HCT116 (cell line): ENCODE measurements around the gene NDC1. TPM values are rescaled to one million over a fixed set of nuclear protein-coding genes. Genes with fewer than 3 reads are reported as not detected.

Source experiments
- ATAC-seq: fragments of 200-7000 bp; cut with Tn5 transposase; 2 replicates; pipeline ENCODE4 v1.9.1; 2020; ENCODE audit warnings: mild to moderate bottlenecking, moderate library complexity
- BruUV-seq: library from RNA; stranded (reverse); fragments of 400-500 nt; replicated peaks from 2 replicates; lab custom pipeline; 2021; lab: Mats Ljungman, UMichigan
- CTCF ChIA-PET: fragments of 300-600 bp; sonication (Branson Sonifier 250); formaldehyde crosslinking; loops from one replicate; lab custom pipeline; 2021; ENCODE audit warnings: antibody characterized with exemption; lab: Charles Lee
- POLR2A ChIA-PET: fragments of 300-600, 350-600 bp; sonication (Branson Sonifier 250); formaldehyde crosslinking; loops from one replicate; lab custom pipeline; 2021; ENCODE audit warnings: antibody characterized with exemption; lab: Charles Lee
- RAD21 ChIA-PET, 2 experiments: fragments of 300-600 bp; sonication (Branson Sonifier 250); formaldehyde crosslinking; loops; one replicate each; lab custom pipeline; 2023; ENCODE audit warnings: low total read pairs in 2 of 2; ENCODE audit not compliant: uncharacterized antibody in 2 of 2, unreplicated experiment in 2 of 2, low non-redundant PET in 1 of 2; lab: Charles Lee
- DNase-seq: peaks from one replicate; pipeline ENCODE4 v3.0.0-alpha.2; 2010; ENCODE audit warnings: low read depth, low spot score
- H2AFZ ChIP-seq: fragments of 200-600 bp; shearing (Covaris generic), sonication (generic); 2 replicates; pipeline ENCODE4 v1.6.1; 2017; ENCODE audit warnings: low read depth, mixed run types, mixed read lengths, antibody characterized with exemption, low read length; ENCODE audit not compliant: poor library complexity, severe bottlenecking
- H3K27ac ChIP-seq: 2 replicates; pipeline ENCODE4 v1.5.1; 2012; ENCODE audit warnings: low read depth, low read length
- H3K27me3 ChIP-seq: fragments of 200-600 bp; sonication (generic); 2 replicates; pipeline ENCODE4 v1.6.1; 2016; ENCODE audit warnings: mixed run types, low read length, mixed read lengths; ENCODE audit not compliant: insufficient read depth
- H3K36me3 ChIP-seq, 2 experiments: fragments of 200-500 bp in 1 of 2; fragments of 200-600 bp in 1 of 2; sonication (Bioruptor generic) in 1 of 2; sonication (generic) in 1 of 2; 2 replicates each; pipeline versions ENCODE4 v1.5.1 to v1.6.1; 2014 to 2016; ENCODE audit warnings: low read length in 2 of 2, inconsistent platforms in 1 of 2, mixed read lengths in 1 of 2, mixed run types in 1 of 2; ENCODE audit not compliant: insufficient read depth in 2 of 2, control insufficient read depth in 1 of 2
- H3K4me1 ChIP-seq, 2 experiments: fragments of 200-600 bp in 1 of 2; sonication (generic) in 1 of 2; 2 replicates each; pipeline versions ENCODE4 v1.5.1 to v1.6.1; 2012 to 2017; ENCODE audit warnings: low read length in 2 of 2, inconsistent platforms in 1 of 2, mild to moderate bottlenecking in 1 of 2, mixed read lengths in 1 of 2, mixed run types in 1 of 2, moderate library complexity in 1 of 2; ENCODE audit not compliant: insufficient read depth in 2 of 2, control insufficient read depth in 1 of 2
- H3K4me2 ChIP-seq: fragments of 200-600 bp; sonication (generic); 2 replicates; pipeline ENCODE4 v1.6.1; 2017; ENCODE audit warnings: mixed run types, low read length, mixed read lengths
- H3K4me3 ChIP-seq, 2 experiments: fragments of 200-600 bp in 1 of 2; sonication (generic) in 1 of 2; replicated peaks in 1 of 2; 2 replicates each; pipeline ENCODE4 v1.5.1; 2011 to 2016; ENCODE audit warnings: low read length in 2 of 2, control low read depth in 1 of 2, low read depth in 1 of 2, mild to moderate bottlenecking in 1 of 2, mixed read lengths in 1 of 2, mixed run types in 1 of 2
- H3K79me2 ChIP-seq: fragments of 200-600 bp; sonication (generic); 2 replicates; pipeline ENCODE4 v1.6.1; 2017; ENCODE audit warnings: mild to moderate bottlenecking, mixed run types, low read length, moderate library complexity, mixed read lengths; ENCODE audit not compliant: insufficient read depth
- H3K9ac ChIP-seq: fragments of 200-600 bp; sonication (generic); 2 replicates; pipeline ENCODE4 v1.6.1; 2016; ENCODE audit warnings: low read length, mixed read lengths
- H3K9me2 ChIP-seq: fragments of 200-600 bp; sonication (generic), shearing (Covaris generic); 2 replicates; pipeline ENCODE4 v1.6.1; 2017; ENCODE audit warnings: mixed run types, mild to moderate bottlenecking, moderate library complexity; ENCODE audit not compliant: insufficient read depth
- H3K9me3 ChIP-seq, 2 experiments: fragments of 200-500 bp in 1 of 2; fragments of 200-600 bp in 1 of 2; sonication (Bioruptor generic) in 1 of 2; sonication (generic) in 1 of 2; 2 replicates each; pipeline ENCODE4 v1.6.1; 2014 to 2017; ENCODE audit warnings: low read length in 2 of 2, mixed read lengths in 2 of 2, inconsistent platforms in 1 of 2, low read depth in 1 of 2, mild to moderate bottlenecking in 1 of 2, mixed run types in 1 of 2, moderate library complexity in 1 of 2; ENCODE audit not compliant: control insufficient read depth in 1 of 2, insufficient read depth in 1 of 2
- H4K20me1 ChIP-seq: fragments of 200-600 bp; sonication (generic), shearing (Covaris generic); 2 replicates; pipeline ENCODE4 v1.6.1; 2017; ENCODE audit warnings: mixed run types, mild to moderate bottlenecking, moderate library complexity; ENCODE audit not compliant: insufficient read depth
- ATF3 ChIP-seq: IDR thresholded peaks from 2 replicates; pipeline ENCODE4 v1.6.1; 2012
- CBX3 ChIP-seq: IDR thresholded peaks from 2 replicates; pipeline ENCODE4 v1.6.1; 2012; ENCODE audit warnings: low read depth
- CTCF ChIP-seq, 3 experiments: fragments of 200-600 bp in 1 of 3; sonication (generic) in 1 of 3; IDR thresholded peaks in 2 of 3; conservative IDR thresholded peaks in 1 of 3; 2 replicates each; pipeline ENCODE4 v1.5.1; 2012 to 2017; ENCODE audit warnings: low read depth in 2 of 3, low read length in 2 of 3, antibody characterized with exemption in 1 of 3, borderline replicate concordance in 1 of 3, control low read depth in 1 of 3, mild to moderate bottlenecking in 1 of 3, mixed read lengths in 1 of 3, mixed run types in 1 of 3, moderate library complexity in 1 of 3; ENCODE audit not compliant: insufficient read depth in 1 of 3
- EGR1 ChIP-seq: IDR thresholded peaks from 2 replicates; pipeline ENCODE4 v1.6.1; 2012; ENCODE audit warnings: low read depth
- ELF1 ChIP-seq: IDR thresholded peaks from 2 replicates; pipeline ENCODE4 v1.6.1; 2012; ENCODE audit warnings: low read depth, borderline replicate concordance
- EZH2 ChIP-seq: fragments of 200-600 bp; sonication (generic); IDR thresholded peaks from 2 replicates; pipeline ENCODE4 v1.6.1; 2017; ENCODE audit warnings: antibody characterized with exemption, mixed run types
- FOSL1 ChIP-seq: IDR thresholded peaks from 2 replicates; pipeline ENCODE4 v1.6.1; 2012; ENCODE audit warnings: low read depth
- JUND ChIP-seq: IDR thresholded peaks from 2 replicates; pipeline ENCODE4 v1.6.1; 2012
- MAX ChIP-seq: IDR thresholded peaks from 2 replicates; pipeline ENCODE4 v1.6.1; 2012
- POLR2A ChIP-seq: IDR thresholded peaks from 2 replicates; pipeline ENCODE4 v1.7.0; 2011; ENCODE audit warnings: borderline replicate concordance; ENCODE audit not compliant: insufficient read depth, insufficient read length; ENCODE audit errors: extremely low read depth
- POLR2AphosphoS5 ChIP-seq: IDR thresholded peaks from 2 replicates; pipeline ENCODE4 v1.6.1; 2011; ENCODE audit warnings: mild to moderate bottlenecking, low read depth, low read length, moderate library complexity
- SP1 ChIP-seq: IDR thresholded peaks from 2 replicates; pipeline ENCODE4 v1.6.1; 2012; ENCODE audit warnings: low read depth
- TCF7L2 ChIP-seq: IDR thresholded peaks from 2 replicates; pipeline ENCODE4 v1.7.0; 2011; ENCODE audit warnings: borderline replicate concordance, inconsistent platforms; ENCODE audit not compliant: insufficient read depth, insufficient read length; ENCODE audit errors: extremely low read depth
- YY1 ChIP-seq: IDR thresholded peaks from 2 replicates; pipeline ENCODE4 v1.6.1; 2011; ENCODE audit warnings: low read length, low read depth, moderate library complexity, mild to moderate bottlenecking; ENCODE audit not compliant: insufficient replicate concordance; ENCODE audit errors: extremely low read depth
- ZFX ChIP-seq: fragments of 450-650 bp; IDR thresholded peaks from 2 replicates; pipeline ENCODE4 v1.6.1; 2017
- ZNF274 ChIP-seq: fragments of 200-500 bp; sonication (Bioruptor generic); IDR thresholded peaks from 2 replicates; pipeline ENCODE4 v1.6.1; 2014; ENCODE audit warnings: mild to moderate bottlenecking, low read depth, low read length, inconsistent platforms
- intact Hi-C: fragments of 100-400 bp; cut with micrococcal nuclease; formaldehyde crosslinking; loops from 2 replicates; pipeline ENCODE4 v1.10.0; 2022
- total RNA-seq: library from RNA; stranded (reverse); gene quantifications from one replicate; pipeline ENCODE4 v1.2.1, GENCODE V29; 2021; ENCODE audit not compliant: unreplicated experiment
- TF ChIP-seq, protein P1 (sequence below): IDR thresholded peaks from 2 replicates; pipeline ENCODE4 v1.6.1; 2012; ENCODE audit warnings: low read depth
- TF ChIP-seq, protein P2 (sequence below): IDR thresholded peaks from 2 replicates; pipeline ENCODE4 v1.6.1; 2011; ENCODE audit warnings: mild to moderate bottlenecking, low read length, moderate library complexity; ENCODE audit not compliant: insufficient replicate concordance; ENCODE audit errors: extremely low read depth

Gene NDC1
- total RNA-seq, 1 experiment from 2014 or later, result 54.7 TPM

DNA sequence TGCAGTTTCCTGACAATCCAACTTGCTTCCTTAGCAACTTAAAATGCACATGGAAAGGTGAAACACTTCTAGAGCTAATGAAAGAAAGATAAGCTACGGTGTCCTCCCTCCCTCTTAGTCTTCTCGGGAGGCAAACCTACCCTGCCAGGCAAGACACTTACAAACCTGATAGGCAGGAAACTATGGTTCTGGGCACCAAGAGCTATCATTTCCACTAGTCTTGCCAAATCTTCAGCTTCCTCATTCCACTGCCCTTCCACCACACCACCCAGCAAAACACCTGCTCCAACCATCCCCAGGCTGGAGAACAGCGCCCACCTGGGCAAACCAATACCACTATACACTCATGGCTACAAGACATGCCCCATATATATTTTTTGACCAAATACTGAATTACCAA is 15.2 kb downstream of the NDC1 start:
- Histone ChIP-seq H3K36me3 (peaks cover 27 to 32% of the 10 kb centered on the region in 2 experiments), H3K4me3 (no peak overlapping the region), H3K79me2 (peaks cover 74% of the 10 kb centered on the region), H3K4me2 (no peak overlapping the region), H3K9ac (no peak overlapping the region), H3K27ac (no peak overlapping the region), H2AFZ (no peak overlapping the region), H3K4me1 (no peaks in the 10 kb centered on the region), H3K9me2 (no peaks in the 10 kb centered on the region), H3K9me3 (no peaks in the 10 kb centered on the region), H4K20me1 (peaks cover 6% of the 10 kb centered on the region; the same call in 1 of the 2 replicates), H3K27me3 (no peaks in the 10 kb centered on the region)
- ChIA-PET POLR2A (interaction anchor here (0.6 to 0.8 kb wide), 2 partner anchors 12 to 25 kb away, joined by 3 read pairs; no protein-coding TSS in a partner anchor), RAD21 (no interaction called here), CTCF (interaction anchor here (0.7 kb wide), 1 partner anchor 11 kb away, joined by 3 read pairs; no protein-coding TSS in a partner anchor)
- ATAC-seq (no peak), DNase-seq (no peak)
- TF ChIP-seq ZNF274 (no peak), EZH2 (no peak), CTCF (IDR thresholded peaks at IDR 0.05 in 2 of 3, conservative IDR thresholded peaks at IDR 0.05 in 1 of 3; ENCODE audit: borderline replicate concordance in 1 of 3, insufficient read depth in 1 of 3, low read depth in 2 of 3, low read length in 2 of 3) (no peak), FOSL1 (no peak), MAX (no peak), JUND (no peak), TCF7L2 (no peak), YY1 (no peak), SP1 (no peak), CBX3 (no peak), POLR2A (no peak), ATF3 (no peak), ELF1 (no peak), ZFX (no peak), POLR2AphosphoS5 (no peak), EGR1 (no peak)
- TF ChIP-seq, protein P1, sequence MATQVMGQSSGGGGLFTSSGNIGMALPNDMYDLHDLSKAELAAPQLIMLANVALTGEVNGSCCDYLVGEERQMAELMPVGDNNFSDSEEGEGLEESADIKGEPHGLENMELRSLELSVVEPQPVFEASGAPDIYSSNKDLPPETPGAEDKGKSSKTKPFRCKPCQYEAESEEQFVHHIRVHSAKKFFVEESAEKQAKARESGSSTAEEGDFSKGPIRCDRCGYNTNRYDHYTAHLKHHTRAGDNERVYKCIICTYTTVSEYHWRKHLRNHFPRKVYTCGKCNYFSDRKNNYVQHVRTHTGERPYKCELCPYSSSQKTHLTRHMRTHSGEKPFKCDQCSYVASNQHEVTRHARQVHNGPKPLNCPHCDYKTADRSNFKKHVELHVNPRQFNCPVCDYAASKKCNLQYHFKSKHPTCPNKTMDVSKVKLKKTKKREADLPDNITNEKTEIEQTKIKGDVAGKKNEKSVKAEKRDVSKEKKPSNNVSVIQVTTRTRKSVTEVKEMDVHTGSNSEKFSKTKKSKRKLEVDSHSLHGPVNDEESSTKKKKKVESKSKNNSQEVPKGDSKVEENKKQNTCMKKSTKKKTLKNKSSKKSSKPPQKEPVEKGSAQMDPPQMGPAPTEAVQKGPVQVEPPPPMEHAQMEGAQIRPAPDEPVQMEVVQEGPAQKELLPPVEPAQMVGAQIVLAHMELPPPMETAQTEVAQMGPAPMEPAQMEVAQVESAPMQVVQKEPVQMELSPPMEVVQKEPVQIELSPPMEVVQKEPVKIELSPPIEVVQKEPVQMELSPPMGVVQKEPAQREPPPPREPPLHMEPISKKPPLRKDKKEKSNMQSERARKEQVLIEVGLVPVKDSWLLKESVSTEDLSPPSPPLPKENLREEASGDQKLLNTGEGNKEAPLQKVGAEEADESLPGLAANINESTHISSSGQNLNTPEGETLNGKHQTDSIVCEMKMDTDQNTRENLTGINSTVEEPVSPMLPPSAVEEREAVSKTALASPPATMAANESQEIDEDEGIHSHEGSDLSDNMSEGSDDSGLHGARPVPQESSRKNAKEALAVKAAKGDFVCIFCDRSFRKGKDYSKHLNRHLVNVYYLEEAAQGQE, result no peak
- TF ChIP-seq, protein P2, sequence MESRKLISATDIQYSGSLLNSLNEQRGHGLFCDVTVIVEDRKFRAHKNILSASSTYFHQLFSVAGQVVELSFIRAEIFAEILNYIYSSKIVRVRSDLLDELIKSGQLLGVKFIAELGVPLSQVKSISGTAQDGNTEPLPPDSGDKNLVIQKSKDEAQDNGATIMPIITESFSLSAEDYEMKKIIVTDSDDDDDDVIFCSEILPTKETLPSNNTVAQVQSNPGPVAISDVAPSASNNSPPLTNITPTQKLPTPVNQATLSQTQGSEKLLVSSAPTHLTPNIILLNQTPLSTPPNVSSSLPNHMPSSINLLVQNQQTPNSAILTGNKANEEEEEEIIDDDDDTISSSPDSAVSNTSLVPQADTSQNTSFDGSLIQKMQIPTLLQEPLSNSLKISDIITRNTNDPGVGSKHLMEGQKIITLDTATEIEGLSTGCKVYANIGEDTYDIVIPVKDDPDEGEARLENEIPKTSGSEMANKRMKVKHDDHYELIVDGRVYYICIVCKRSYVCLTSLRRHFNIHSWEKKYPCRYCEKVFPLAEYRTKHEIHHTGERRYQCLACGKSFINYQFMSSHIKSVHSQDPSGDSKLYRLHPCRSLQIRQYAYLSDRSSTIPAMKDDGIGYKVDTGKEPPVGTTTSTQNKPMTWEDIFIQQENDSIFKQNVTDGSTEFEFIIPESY, result no peak
- intact Hi-C loops, result no loop called here
- BruUV-seq, result no TSS peak
